ENCODE data around the gene KCNJ9.
A peak's percentile ranks its signal among the peaks of the same experiment; 100 is the strongest.
"Not testable (repeated sequence)": the region's sequence is repeated elsewhere in the genome, so short reads cannot be mapped to it uniquely, and the experiment has no call there.

KCNJ9 gene

DNA sequence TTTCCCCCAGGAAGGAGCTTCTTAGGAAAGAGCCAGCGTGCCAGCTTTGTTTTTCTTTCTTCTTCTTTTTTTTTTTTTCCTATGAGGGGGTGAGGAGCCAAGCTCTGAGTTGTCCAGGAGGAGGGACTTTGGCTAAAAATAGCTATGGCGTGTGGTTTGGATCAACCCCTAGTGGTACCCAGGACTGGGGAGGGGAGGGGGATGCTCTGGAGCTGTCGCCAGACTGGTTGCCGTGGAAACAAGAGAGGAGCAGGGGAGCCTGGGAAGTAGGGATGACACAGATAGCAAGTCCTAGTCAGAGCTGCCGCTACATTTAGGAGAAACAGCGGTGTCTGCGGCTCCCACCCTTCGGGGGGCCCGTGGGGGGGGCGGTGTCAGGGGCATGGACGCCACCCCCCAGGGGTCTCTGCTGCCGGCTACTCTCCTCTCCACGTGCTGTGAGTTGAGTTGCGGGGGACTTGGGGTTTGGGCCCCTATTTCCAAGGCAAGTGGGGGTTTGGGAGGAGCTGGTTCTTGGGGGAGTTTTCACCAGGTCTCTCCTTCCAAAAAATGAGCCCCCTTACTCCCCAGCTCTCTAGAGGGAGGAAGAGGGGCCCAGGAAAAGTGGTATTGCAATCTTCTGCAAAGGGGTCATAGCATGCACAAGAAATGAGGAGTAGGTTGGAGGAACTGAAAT lies at the start of gene KCNJ9:
Gene KCNJ9, plus strand, starts transcription at position 278 of the 676 bp plus-strand sequence. CDS start 2,493 bp downstream, outside the sequence.
- Mint-ChIP-seq H3K36me3 (peaks cover 2 to 3% of the 10 kb centered on the region in 2 donors), H3K27ac (no peak within 1 kb of the TSS), H3K27me3 (peaks cover 42 to 58% of the 10 kb centered on the region in 2 donors), H3K4me1 (peaks cover 11 to 25% of the 10 kb centered on the region in 2 donors), H3K4me3 (no peak within 1 kb of the TSS), H3K9me3 (no peaks in the 10 kb centered on the region)
- DNase-seq (no peak), ATAC-seq (replicated peaks) (no peak)

DNA sequence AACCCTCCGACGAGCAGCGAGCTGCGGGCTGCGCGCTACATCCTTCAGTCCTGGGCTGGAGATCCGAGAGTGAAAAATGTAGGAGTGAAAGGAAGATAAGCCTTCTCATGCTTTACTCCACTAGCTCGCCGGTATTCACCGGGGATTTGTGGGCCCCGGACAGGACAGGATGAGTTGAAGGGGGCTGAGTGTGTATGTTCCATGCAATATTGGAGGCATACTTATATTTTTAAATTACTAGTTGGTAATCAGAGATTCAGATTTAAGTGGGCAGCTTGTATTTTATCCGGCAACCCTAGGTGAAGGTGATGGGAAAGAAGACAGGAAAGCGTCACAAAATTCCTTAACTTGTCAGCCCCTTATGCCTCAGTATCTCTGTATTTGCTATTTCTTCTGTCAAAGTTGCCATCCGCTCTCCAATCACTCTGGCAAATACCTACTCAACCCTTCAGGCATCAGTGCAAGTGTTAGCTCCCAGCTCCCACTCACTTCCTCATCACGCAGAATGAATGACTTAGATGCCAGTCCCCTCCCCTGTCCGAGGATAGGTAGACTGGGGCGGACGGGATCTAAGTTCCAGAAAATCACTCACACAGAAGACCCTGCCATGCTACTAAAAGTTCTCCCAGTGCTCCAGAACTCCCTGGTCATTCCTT lies 49.0 kb upstream of the KCNJ9 start:
- Mint-ChIP-seq H3K36me3 (peaks cover under 1% of the 10 kb centered on the region in 2 donors), H3K4me1 (peaks cover 17 to 28% of the 10 kb centered on the region in 2 donors)

DNA sequence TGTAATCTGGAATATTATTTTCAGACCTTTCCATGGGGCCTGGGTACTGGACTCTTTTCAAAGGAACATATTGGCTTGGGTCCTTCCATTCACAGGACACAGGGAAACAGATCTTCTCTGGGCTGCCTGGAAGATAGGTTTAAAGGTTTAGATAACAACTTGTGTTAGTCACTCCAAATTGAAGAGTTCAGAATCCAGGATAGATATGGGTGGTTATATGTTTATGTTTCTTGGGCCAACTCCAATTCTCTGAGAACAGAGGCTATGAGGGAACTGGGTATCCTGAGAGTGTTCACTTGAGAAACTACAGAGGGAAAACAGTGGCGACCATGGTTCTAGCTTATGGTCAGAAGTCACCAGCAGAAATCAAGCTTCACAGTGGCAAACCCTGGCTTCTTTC lies 40.9 kb upstream of the KCNJ9 start:
- ATAC-seq (replicated peaks), result no peak
- Mint-ChIP-seq H3K27ac (no peak overlapping the region), H3K4me3 (no peak overlapping the region), H3K27me3 (peaks cover 13 to 20% of the 10 kb centered on the region in 2 donors), H3K36me3 (peaks cover 0 to 1% of the 10 kb centered on the region in 2 donors), H3K4me1 (no peaks in the 10 kb centered on the region), H3K9me3 (no peaks in the 10 kb centered on the region)
- no peak for DNase-seq

More for the DNA sequence above, 49.0 kb upstream of the KCNJ9 start:
- Mint-ChIP-seq H3K4me3 (peak overlapping the region; percentile 90 to 98), H3K27ac (peak overlapping the region; percentile 86), H3K9me3 (no peaks in the 10 kb centered on the region), H3K27me3 (no peaks in the 10 kb centered on the region)
- DNase-seq, result no peak
- peak in 1 of 2 donors; percentile 33 for ATAC-seq (replicated peaks)

DNA sequence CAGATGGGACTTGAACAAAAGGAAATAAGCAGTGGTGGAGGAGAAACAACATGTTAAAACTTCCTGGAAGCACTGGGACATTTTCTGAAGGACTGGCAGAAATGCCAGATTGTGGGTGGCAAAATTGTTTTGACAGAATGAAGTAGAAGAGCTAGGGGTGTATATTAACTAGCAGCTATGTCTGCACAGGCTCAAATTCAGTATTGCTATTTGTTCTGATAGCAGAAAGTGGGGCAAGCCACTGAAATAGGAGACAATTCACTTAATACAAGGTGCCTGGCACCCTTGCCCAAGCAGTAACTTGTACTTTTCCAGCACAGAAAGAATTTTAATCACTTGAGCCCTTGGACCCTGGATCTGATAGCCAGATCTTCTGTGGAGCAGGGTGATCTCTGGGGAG lies 37.8 kb upstream of the KCNJ9 start:
- Mint-ChIP-seq H3K4me1 (peaks cover 13 to 15% of the 10 kb centered on the region in 2 donors), H3K27me3 (peaks cover 17 to 24% of the 10 kb centered on the region in 2 donors), H3K27ac (no peak overlapping the region), H3K36me3 (peaks cover 0 to 1% of the 10 kb centered on the region in 2 donors), H3K9me3 (no peaks in the 10 kb centered on the region), H3K4me3 (no peak overlapping the region)
- DNase-seq, result no peak
- ATAC-seq (replicated peaks), result no peak

DNA sequence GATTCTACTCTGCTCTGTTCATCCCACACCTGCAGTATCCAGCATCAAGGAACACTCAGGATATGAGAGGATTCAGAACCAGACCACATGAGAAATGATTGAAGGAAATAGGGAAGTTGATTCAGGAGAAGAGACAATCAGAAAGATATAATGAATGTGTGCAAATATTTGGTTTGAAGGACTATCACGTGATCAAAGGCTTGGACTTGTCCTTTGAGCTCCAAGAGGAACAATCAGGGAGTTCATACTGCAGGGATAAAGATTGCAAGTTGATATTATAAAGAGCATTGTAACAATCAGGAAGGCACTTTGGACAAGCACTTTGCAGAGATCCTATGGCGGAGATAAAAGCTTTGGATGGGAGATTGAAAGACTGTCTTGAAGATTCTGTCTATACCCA lies 35.7 kb upstream of the KCNJ9 start:
- no peak overlapping the region for H3K4me3 Mint-ChIP-seq

DNA sequence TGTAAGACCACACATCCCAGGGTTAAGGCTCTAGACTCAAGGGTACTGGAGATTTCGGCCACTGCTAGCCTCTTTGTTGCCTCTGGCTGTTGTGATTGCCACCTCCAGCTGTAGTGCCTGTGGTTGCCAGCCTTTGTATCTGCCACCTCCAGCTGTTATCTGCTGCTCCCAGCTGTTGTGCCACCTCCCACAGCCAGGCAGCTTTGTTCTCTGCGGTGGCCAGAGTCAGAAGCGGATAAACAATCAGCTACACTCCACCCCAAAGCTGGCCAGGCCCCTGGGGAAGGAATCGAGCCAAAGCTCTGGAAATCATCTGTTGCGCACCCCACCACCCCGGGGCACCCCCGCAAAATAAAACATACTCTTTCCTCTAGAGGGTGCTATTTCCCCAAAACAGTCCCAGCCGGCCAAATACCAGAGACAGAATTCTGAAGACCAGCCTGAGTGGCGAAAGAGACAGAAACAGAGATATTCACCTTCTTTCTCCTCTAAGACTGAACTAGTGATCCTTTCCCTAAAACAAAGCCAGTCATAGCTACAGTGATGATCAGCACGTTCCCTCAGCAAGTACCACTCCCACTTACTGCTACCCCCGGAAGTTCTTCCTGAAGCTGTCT lies 34.7 kb upstream of the KCNJ9 start:
- peaks cover 13 to 15% of the 10 kb centered on the region in 2 donors for H3K4me1 Mint-ChIP-seq
- no peaks in the 10 kb centered on the region for H3K9me3 Mint-ChIP-seq
- H3K4me3 Mint-ChIP-seq, result peak overlapping the region; percentile 62 to 71
- peak; percentile 87 to 88 for ATAC-seq (replicated peaks)
- peaks cover 23 to 39% of the 10 kb centered on the region in 2 donors for H3K27me3 Mint-ChIP-seq
- H3K27ac Mint-ChIP-seq, result peak overlapping the region; percentile 65
- no peak for DNase-seq
- peaks cover 0 to 1% of the 10 kb centered on the region in 2 donors for H3K36me3 Mint-ChIP-seq

More for the DNA sequence above, 35.7 kb upstream of the KCNJ9 start:
- no peak overlapping the region for H3K27ac Mint-ChIP-seq
- peaks cover 0 to 1% of the 10 kb centered on the region in 2 donors for H3K36me3 Mint-ChIP-seq
- DNase-seq (no peak), ATAC-seq (replicated peaks) (no peak)
- H3K9me3 Mint-ChIP-seq, result no peaks in the 10 kb centered on the region
- peaks cover 13 to 15% of the 10 kb centered on the region in 2 donors for H3K4me1 Mint-ChIP-seq
- peaks cover 24 to 32% of the 10 kb centered on the region in 2 donors for H3K27me3 Mint-ChIP-seq

DNA sequence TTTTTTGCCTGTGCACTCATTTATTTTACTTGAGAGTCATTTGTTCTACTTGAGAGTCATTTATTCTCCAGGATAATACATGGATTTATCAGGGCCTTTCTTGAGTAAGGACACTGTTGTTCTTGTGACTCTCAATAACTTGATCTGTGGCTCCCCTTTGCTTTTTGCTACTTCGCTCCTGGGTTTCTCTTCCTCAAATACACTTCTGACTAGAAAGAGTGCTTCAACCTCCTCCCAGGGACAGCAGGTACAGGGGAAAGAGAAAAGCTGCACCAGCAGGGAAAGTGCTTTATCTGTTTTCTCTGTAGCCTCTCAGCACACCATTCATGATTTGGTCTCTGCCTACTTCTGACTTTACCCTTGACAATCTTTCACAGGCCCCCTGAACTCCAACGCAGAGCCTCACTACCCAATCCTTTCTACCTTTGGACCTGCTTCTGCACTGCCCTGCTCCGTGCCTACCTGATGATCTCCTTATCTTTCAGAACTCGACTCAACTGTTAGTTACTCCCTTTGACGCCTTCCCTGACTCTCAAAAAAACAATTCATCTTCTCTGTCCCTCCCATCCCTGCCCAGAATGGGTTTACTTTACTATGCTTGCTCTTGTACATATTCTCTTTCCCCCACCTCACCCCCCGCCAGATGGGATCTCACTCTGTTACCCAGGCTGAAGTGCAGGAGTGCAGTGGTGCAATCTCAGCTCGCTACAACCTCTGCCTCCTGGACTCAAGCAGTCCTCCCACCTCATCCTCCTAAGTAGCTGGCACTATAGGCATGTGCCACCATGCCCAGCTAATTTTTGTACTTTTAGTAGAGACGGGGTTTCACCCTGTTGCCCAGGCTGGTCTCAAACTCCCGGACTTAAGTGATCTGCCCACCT lies 34.0 kb upstream of the KCNJ9 start:
- H3K27ac Mint-ChIP-seq, result peak overlapping the region; percentile 65
- H3K9me3 Mint-ChIP-seq, result no peaks in the 10 kb centered on the region
- H3K4me1 Mint-ChIP-seq, result peaks cover 13 to 15% of the 10 kb centered on the region in 2 donors
- peaks cover 22 to 46% of the 10 kb centered on the region in 2 donors for H3K27me3 Mint-ChIP-seq
- H3K4me3 Mint-ChIP-seq, result peak overlapping the region; percentile 62 to 71
- no peaks in the 10 kb centered on the region for H3K36me3 Mint-ChIP-seq
- no peak for DNase-seq
- ATAC-seq (replicated peaks), result peak; percentile 68 to 74

DNA sequence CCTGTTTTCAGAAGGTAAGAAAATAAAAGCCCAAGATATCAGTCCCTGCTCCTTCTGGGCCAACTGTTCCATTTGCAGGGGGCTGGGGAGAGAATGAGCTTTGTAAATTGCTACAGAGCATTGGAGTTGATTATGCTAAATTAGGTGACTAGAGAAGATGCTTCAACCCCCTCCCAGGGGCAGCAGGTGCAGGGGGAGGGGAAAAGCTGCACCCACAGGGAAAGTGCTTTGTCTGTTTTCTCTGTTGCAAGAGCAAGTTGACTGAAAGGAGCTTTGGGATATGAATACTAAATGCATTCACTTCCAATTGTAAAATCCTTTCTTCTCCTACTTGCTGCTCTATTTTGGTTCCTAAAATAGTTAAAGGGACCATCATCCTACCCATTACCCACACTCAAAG lies 33.0 kb upstream of the KCNJ9 start:
- Mint-ChIP-seq H3K9me3 (no peaks in the 10 kb centered on the region), H3K36me3 (no peaks in the 10 kb centered on the region), H3K27me3 (peaks cover 23 to 46% of the 10 kb centered on the region in 2 donors), H3K27ac (no peak overlapping the region), H3K4me3 (no peak overlapping the region), H3K4me1 (peaks cover 13 to 15% of the 10 kb centered on the region in 2 donors)
- ATAC-seq (replicated peaks) (no peak), DNase-seq (no peak)

DNA sequence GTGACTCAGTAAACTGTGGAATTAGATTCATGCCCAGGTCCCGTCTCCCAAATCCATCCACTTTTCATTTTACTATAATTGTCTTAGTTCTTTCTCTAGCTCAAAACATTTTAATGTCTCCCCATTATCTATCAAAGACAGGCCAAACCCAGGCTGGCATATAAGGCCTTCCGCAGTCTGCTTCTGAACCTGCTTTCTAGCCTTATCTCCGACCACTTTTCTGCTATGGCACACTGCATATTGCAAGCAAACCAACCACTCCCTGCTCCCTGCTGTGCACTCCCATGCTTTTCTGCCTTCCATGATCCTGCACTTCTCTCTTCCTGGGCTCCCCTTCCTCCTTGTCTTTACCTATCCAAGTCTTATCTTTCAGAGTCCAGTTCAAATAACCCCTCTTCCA lies 32.2 kb upstream of the KCNJ9 start:
- ATAC-seq (replicated peaks) (no peak), DNase-seq (no peak)
- Mint-ChIP-seq H3K36me3 (no peaks in the 10 kb centered on the region), H3K27me3 (peaks cover 30 to 49% of the 10 kb centered on the region in 2 donors), H3K4me1 (peaks cover 13 to 15% of the 10 kb centered on the region in 2 donors), H3K27ac (no peak overlapping the region), H3K9me3 (no peaks in the 10 kb centered on the region), H3K4me3 (no peak overlapping the region)

DNA sequence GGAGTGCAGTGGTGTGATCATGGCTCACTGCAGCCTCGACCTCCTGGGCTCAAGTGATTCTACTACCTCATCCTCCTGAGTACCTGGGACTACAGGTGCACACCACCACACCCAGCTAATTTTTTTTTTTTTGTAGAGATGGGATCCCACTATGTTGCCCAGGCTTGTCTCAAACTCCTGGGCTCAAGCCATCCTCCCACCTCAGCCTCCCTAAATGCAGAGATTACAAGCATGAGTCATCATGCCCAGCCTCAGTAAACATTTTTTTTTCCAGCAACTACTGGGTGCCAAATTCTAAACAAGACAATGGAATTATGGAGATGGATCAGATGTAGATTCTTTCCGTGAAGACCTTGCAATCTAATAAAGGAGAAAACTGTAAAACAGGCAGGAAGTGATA lies 31.2 kb upstream of the KCNJ9 start:
- not testable (repeated sequence) for ATAC-seq (replicated peaks); H3K9me3 Mint-ChIP-seq; H3K4me3 Mint-ChIP-seq; H3K27ac Mint-ChIP-seq; DNase-seq; H3K36me3 Mint-ChIP-seq
- peaks cover 41 to 54% of the 10 kb centered on the region in 2 donors for H3K27me3 Mint-ChIP-seq
- peaks cover 13 to 15% of the 10 kb centered on the region in 2 donors for H3K4me1 Mint-ChIP-seq

DNA sequence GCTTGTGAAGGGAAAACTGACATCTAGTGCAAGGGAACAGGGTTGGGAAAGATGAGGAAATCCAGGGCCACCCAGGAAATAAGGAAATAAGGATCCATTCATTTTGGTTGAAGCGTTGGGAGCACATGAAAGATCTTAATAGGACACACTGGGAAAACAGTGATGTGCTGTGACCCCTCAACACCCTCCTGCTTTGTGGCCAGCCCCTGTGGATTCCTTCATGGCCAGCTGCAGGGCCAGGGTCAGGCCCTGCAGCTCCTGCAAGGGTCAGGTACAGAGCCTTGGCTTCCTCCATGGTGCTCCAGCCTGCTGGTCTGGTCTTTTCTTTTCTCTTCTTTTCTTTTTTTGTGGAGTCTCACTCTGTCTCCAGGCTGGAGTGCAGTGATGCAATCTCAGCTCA lies 30.7 kb upstream of the KCNJ9 start:
- Mint-ChIP-seq H3K27ac (no peak overlapping the region), H3K9me3 (no peaks in the 10 kb centered on the region), H3K4me1 (peaks cover 13 to 15% of the 10 kb centered on the region in 2 donors), H3K27me3 (peaks cover 40 to 53% of the 10 kb centered on the region in 2 donors), H3K4me3 (no peak overlapping the region), H3K36me3 (no peaks in the 10 kb centered on the region)
- ATAC-seq (replicated peaks), result no peak
- DNase-seq, result no peak

DNA sequence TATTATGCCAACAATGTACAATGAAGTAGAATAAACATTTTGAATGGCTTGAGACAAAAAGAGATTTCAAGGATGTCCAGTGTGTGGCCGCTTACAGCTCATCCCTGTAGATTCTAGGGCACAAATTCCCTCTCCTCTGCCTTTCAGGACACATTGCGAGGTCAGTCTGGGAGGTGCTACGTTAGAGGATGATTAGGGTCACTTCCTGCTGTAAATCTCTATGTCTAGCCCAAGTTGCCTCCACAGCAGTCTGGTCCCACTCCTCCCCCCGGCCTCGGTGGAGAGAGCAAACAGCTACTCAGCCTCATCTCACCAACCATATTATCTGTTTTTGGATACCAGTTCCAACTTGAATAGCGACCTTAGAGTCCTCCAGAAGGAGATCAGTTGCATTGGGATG lies 28.4 kb upstream of the KCNJ9 start:
- ATAC-seq (replicated peaks) (no peak), DNase-seq (no peak)
- H3K9me3 Mint-ChIP-seq, result no peaks in the 10 kb centered on the region
- peaks cover 55 to 65% of the 10 kb centered on the region in 2 donors for H3K27me3 Mint-ChIP-seq
- H3K36me3 Mint-ChIP-seq, result no peaks in the 10 kb centered on the region
- H3K27ac Mint-ChIP-seq, result no peak overlapping the region
- no peaks in the 10 kb centered on the region for H3K4me1 Mint-ChIP-seq
- H3K4me3 Mint-ChIP-seq, result no peak overlapping the region

DNA sequence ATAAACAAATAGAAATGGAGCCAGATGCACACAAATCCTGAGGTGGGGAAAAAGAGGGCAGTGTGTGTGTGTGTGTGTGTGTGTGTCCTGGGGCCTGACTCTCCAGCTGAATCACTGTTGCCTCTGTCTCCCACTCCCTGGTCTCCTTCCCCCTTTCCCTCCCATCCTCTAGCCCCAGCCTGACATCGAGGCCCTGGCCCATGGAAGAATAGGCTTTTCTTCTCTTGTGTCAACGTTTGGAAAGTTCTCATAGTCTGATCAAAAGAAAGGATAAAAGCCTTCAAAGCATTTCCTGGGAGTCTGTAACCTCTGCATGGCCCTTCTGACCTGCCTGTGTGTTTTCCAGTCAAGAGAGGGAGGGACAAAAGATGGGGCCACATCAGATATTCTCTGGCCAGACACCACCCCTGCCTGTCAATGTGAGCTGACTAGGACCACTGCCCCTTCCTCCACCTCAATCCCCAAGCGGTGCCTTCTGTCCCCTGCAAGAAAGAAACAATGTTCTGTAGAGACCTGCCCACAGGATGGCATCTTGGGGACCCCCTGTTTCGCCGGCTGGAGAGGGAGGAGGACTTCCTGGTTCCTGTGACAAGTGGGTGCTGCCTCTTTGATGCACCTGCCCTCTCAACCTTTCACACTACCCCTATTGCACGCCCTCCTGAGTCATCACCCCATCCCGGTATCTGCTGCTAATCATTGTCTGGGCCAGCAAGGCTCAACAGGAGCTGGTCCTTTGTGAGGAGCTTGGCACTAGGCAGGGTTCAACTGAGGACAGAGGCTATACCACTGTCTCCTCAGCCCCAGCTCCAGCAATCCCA lies 27.6 kb upstream of the KCNJ9 start:
- Mint-ChIP-seq H3K4me3 (no peak overlapping the region), H3K36me3 (no peaks in the 10 kb centered on the region), H3K27ac (no peak overlapping the region), H3K4me1 (no peaks in the 10 kb centered on the region), H3K9me3 (no peaks in the 10 kb centered on the region), H3K27me3 (peaks cover 59 to 71% of the 10 kb centered on the region in 2 donors)
- DNase-seq (no peak), ATAC-seq (replicated peaks) (no peak)

Measured in stimulated activated naive B cell treated with anti-CD40 and anti-IgM and Interleukin-4, amounts not matched to agents 10 μg/mL and 1 μg/mL and 100 μg/mL, for 72 hours (primary cell).